ENCODE measurements around the gene OLFML2A.
A peak's percentile ranks its signal among the peaks of the same experiment; 100 is the strongest.

OLFML2A gene

DNA sequence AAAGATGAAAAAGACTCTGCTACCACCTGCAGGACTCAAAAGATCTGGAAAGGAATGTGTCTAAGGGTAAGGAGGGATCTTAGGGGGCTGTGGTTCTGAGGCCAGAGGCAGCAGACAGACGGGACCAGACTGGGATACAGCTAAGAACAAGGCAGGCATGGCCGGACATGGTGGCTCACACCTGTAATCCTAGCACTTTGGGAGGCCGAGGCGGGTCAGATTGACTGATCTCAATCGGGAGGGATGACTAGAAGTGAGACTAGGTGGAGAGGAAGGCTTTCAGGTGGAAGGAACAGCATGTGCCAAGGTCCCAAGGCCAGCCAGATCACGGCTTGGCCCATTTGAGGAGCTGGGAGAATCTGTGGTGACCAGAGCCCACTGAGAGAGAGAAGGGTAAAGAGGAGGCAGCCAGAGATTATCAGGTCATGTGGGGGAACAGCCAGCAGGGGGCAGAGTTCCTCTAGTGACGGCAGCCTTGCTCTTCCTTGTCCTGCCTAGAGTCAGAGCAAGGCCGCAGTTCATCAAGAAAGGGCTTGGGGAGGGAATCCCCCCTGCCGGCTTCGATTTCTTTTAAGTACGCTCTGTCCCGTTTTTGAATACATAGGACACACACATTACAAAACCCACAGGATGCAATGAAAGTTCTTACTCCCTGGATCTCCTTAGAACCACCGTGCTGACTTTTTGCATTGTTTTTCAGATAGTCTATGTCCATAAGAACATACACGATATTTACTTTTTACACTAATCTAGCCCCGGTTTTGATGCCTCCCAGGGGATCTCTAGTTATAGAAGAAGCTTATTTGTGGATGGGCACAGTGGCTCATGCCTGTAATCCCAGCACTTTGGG, 2.6 kb upstream of the OLFML2A start:
- Histone ChIP-seq H3K4me3 (ENCODE audit: insufficient read depth, low read depth, low read length) (no peak overlapping the region), H3K27ac (ENCODE audit: insufficient read depth, low read depth, low read length, poor library complexity, severe bottlenecking) (no peak overlapping the region), H3K4me1 (ENCODE audit: control insufficient read depth, insufficient read depth, low read length) (peaks cover 4% of the 10 kb centered on the region), H3K27me3 (ENCODE audit: control insufficient read depth, insufficient read depth, low read length, poor library complexity, severe bottlenecking) (peaks cover 26% of the 10 kb centered on the region), H3K9me3 (ENCODE audit: control insufficient read depth, low read length) (no peaks in the 10 kb centered on the region), H3K36me3 (ENCODE audit: control insufficient read depth, insufficient read depth, low read length) (no peaks in the 10 kb centered on the region)
- WGBS, 2 experiments, result 42 to 48% methylated on average over 15 of the region's 15 CpGs

DNA sequence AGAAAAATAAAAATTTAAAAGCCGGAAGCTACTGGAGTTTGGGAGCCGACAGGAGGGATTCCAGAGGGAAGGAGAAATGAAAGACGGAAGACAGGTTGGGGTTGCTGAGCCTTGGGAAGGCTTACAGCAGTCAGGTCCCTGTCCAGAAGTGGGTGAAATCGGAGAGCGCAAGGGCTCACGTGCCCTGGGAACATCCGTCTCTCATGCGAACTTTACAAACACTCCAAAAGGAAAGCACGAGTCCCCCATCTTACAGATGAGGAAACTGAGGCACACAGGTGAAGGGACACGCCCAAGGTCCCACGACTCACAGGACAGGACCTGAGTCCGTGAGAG, 347 bp upstream of the OLFML2A start:
- peak overlapping the region; percentile 53 for H3K4me3 ChIP-seq (ENCODE audit: insufficient read depth, low read depth, low read length)
- no peaks in the 10 kb centered on the region for H3K9me3 ChIP-seq (ENCODE audit: control insufficient read depth, low read length)
- 46 to 55% methylated on average over 12 of the region's 12 CpGs for WGBS, 2 experiments
- H3K27ac ChIP-seq (ENCODE audit: insufficient read depth, low read depth, low read length, poor library complexity, severe bottlenecking), result no peak overlapping the region
- no peaks in the 10 kb centered on the region for H3K36me3 ChIP-seq (ENCODE audit: control insufficient read depth, insufficient read depth, low read length)
- peaks cover 15% of the 10 kb centered on the region for H3K4me1 ChIP-seq (ENCODE audit: control insufficient read depth, insufficient read depth, low read length)
- H3K27me3 ChIP-seq (ENCODE audit: control insufficient read depth, insufficient read depth, low read length, poor library complexity, severe bottlenecking), result peaks cover 26% of the 10 kb centered on the region

DNA sequence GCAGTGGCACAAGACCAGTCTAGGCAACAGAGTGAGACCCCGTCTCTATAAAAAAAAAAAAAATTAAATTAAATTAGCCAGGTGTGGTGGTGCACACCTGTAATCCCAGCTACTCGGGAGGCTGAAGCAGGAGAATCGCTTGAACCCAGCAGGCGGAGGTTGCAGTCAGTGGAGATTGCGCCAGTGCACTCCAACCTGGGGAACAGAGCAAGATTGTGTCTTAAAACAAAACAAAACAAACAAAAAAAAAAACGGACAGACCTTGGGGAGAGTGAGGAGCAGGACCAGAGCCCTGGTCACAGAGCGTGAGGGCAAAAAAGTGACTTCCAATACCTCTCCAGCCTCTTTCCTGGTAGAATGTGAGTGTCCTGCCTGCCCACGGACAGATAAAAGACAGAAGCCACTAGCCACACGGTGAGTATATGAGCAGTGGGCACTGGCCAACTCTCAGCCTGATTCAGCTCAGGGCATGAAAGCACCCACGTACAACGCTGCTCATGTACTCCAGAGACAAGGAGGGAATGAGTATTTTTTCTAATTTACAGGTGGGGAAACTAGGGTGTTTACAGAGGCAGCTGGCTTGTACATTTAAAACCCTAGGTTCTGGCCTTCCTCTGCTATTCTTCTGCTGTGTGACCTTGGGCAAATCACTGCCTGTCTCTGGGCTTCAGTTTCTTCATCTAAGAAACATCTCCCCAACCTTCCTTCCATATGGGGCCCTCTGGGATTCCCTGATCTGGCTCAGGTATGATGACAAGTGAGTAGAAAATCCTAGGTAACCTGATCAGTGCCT, 1.8 kb downstream of the OLFML2A start:
- 87% methylated on average over 11 of the region's 11 CpGs for WGBS, 2 experiments
- Histone ChIP-seq H3K27me3 (ENCODE audit: control insufficient read depth, insufficient read depth, low read length, poor library complexity, severe bottlenecking) (peaks cover 26% of the 10 kb centered on the region), H3K4me3 (ENCODE audit: insufficient read depth, low read depth, low read length) (no peak overlapping the region), H3K9me3 (ENCODE audit: control insufficient read depth, low read length) (no peaks in the 10 kb centered on the region), H3K27ac (ENCODE audit: insufficient read depth, low read depth, low read length, poor library complexity, severe bottlenecking) (peak overlapping the region; percentile 38), H3K4me1 (ENCODE audit: control insufficient read depth, insufficient read depth, low read length) (peaks cover 15% of the 10 kb centered on the region), H3K36me3 (ENCODE audit: control insufficient read depth, insufficient read depth, low read length) (no peaks in the 10 kb centered on the region)

DNA sequence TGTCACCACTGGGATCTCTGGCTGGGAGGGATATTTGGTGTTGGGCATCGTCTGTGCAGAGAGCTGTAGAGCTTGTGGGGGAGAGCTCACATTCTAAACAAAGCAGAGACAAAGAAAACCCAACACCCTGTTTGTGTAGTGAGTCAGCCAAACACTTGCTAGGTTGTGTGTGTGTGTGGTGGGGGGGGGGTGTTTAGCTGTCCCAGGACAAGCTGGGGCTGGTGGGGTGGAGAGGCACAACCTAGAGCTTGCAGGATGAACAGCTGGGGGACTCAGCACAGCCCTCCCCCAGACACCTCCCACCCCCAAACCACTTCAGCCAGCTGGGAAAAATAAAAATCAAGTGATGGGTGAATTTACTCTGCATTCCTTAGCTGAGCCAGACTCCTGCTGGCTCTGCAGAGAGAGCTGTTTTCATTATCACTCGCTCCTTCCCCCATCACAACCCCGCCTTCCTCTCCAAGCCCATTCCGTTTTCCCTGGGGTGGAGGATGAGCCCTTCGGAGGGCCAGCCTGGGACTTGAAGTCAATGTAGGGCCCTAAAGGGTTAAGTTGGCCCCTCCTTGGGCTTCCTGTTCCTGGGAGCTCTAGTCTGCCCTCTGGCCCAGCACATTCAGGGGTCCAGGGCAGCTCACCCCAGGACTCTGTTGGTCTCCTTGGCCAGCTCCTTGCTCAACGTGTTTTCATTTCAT, 2.6 kb downstream of the OLFML2A start:
- Histone ChIP-seq H3K27ac (ENCODE audit: insufficient read depth, low read depth, low read length, poor library complexity, severe bottlenecking) (peak overlapping the region; percentile 38), H3K4me3 (ENCODE audit: insufficient read depth, low read depth, low read length) (no peak overlapping the region), H3K9me3 (ENCODE audit: control insufficient read depth, low read length) (no peaks in the 10 kb centered on the region), H3K4me1 (ENCODE audit: control insufficient read depth, insufficient read depth, low read length) (peaks cover 15% of the 10 kb centered on the region), H3K27me3 (ENCODE audit: control insufficient read depth, insufficient read depth, low read length, poor library complexity, severe bottlenecking) (peaks cover 26% of the 10 kb centered on the region), H3K36me3 (ENCODE audit: control insufficient read depth, insufficient read depth, low read length) (no peaks in the 10 kb centered on the region)
- WGBS, 2 experiments, result 7 to 10% methylated on average over 6 of the region's 6 CpGs

DNA sequence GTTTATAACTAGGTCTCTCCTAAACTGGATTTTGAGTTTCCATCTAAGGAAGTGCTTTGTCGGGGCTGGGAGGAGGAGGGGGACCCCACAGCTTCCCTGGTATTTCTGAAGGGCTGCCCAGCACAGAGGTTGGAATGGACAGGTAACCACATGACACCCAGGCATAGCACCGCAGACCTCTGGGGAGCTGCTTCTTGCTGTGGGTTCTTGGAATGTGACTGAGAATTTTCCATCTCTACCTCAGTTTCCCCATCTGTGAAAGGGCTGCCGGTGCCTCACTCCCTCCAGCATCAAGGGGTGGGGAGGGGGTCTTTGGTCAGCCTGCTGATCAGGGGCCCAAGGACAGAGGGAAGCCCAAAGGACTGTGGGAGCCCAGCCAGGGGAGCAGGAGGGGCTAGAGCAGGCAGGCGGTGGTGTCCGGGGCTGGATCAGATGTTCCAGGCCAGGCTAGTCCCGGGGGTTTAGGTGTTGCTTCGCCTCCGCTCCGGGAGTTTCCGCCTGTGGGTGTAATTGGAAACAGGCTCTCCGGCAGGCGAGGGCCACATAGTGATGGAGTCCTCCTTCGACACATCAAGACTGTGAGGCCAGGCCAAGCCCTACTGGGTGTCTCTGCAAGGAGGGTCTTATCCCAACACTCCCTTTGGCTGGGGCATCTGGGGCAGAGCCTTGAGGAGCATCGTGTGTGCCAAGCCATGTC, 3.3 kb downstream of the OLFML2A start:
- Histone ChIP-seq H3K4me3 (ENCODE audit: insufficient read depth, low read depth, low read length) (no peak overlapping the region), H3K36me3 (ENCODE audit: control insufficient read depth, insufficient read depth, low read length) (no peaks in the 10 kb centered on the region), H3K9me3 (ENCODE audit: control insufficient read depth, low read length) (no peaks in the 10 kb centered on the region), H3K4me1 (ENCODE audit: control insufficient read depth, insufficient read depth, low read length) (peaks cover 15% of the 10 kb centered on the region), H3K27me3 (ENCODE audit: control insufficient read depth, insufficient read depth, low read length, poor library complexity, severe bottlenecking) (peaks cover 26% of the 10 kb centered on the region), H3K27ac (ENCODE audit: insufficient read depth, low read depth, low read length, poor library complexity, severe bottlenecking) (no peak overlapping the region)
- WGBS, 2 experiments, result 82 to 83% methylated on average over 14 of the region's 14 CpGs

DNA sequence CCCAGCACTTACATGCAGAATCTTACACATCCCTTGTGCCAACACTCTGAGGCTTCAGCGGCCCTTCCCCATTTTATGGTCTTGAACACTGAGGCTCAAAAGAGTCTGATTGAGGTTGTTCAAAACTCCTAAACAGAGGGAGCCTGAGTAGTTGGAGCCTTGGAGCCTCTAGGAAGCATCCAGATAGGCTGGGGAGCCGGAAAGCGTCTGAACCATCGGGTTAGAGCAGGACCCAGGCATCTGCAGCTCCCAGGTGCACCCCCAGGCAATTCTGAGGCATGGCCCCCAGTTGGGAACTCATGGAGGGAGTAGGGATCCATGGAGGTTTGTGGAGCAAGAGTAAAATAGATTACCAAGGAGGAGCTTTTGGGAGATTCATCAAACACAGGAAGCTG, 3.8 kb downstream of the OLFML2A start:
- WGBS, 2 experiments, result 97% methylated on average over 4 of the region's 4 CpGs

DNA sequence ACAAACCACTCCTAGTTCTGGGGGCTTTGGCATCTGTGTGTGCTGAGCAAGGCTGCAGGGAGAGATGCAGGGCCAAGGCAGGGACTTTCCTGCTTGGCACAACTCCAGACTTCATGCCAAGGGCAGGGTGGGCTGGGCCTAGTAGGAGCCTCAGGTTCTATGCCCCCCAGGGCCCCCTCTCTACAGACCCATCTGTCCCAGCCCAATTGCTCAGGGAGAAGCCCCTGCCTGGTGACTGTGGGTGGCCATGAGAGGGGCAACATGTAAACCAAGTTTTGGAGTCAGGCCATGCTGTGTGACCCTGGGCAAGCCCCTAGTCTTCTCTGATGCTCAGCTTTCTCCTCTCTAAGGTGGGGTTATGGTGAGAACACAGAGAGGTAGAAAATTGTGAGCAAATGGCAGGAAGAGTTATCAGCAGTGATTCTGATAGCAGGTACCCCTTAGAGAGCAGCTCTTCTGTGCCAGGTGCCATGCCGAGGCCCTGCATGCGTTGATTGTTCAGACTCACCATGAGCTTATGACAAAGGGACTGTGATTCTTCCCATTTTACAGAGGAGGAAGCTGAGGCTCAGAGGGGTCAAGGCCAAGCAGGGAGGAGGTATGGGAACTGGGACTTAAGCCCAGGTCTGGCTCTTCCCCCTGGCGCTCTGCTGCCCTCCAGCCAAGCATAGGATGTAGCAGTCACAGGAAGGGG, 5.2 kb downstream of the OLFML2A start:
- Histone ChIP-seq H3K4me3 (ENCODE audit: insufficient read depth, low read depth, low read length) (no peak overlapping the region), H3K4me1 (ENCODE audit: control insufficient read depth, insufficient read depth, low read length) (peaks cover 15% of the 10 kb centered on the region), H3K27me3 (ENCODE audit: control insufficient read depth, insufficient read depth, low read length, poor library complexity, severe bottlenecking) (peaks cover 8% of the 10 kb centered on the region), H3K36me3 (ENCODE audit: control insufficient read depth, insufficient read depth, low read length) (no peaks in the 10 kb centered on the region), H3K9me3 (ENCODE audit: control insufficient read depth, low read length) (no peaks in the 10 kb centered on the region), H3K27ac (ENCODE audit: insufficient read depth, low read depth, low read length, poor library complexity, severe bottlenecking) (no peak overlapping the region)
- WGBS, 2 experiments, result 96 to 97% methylated on average over 3 of the region's 3 CpGs

More for the DNA sequence above, 3.8 kb downstream of the OLFML2A start:
- Histone ChIP-seq H3K27me3 (ENCODE audit: control insufficient read depth, insufficient read depth, low read length, poor library complexity, severe bottlenecking) (peaks cover 21% of the 10 kb centered on the region), H3K4me3 (ENCODE audit: insufficient read depth, low read depth, low read length) (no peak overlapping the region), H3K9me3 (ENCODE audit: control insufficient read depth, low read length) (no peaks in the 10 kb centered on the region), H3K27ac (ENCODE audit: insufficient read depth, low read depth, low read length, poor library complexity, severe bottlenecking) (no peak overlapping the region), H3K36me3 (ENCODE audit: control insufficient read depth, insufficient read depth, low read length) (no peaks in the 10 kb centered on the region), H3K4me1 (ENCODE audit: control insufficient read depth, insufficient read depth, low read length) (peaks cover 15% of the 10 kb centered on the region)

DNA sequence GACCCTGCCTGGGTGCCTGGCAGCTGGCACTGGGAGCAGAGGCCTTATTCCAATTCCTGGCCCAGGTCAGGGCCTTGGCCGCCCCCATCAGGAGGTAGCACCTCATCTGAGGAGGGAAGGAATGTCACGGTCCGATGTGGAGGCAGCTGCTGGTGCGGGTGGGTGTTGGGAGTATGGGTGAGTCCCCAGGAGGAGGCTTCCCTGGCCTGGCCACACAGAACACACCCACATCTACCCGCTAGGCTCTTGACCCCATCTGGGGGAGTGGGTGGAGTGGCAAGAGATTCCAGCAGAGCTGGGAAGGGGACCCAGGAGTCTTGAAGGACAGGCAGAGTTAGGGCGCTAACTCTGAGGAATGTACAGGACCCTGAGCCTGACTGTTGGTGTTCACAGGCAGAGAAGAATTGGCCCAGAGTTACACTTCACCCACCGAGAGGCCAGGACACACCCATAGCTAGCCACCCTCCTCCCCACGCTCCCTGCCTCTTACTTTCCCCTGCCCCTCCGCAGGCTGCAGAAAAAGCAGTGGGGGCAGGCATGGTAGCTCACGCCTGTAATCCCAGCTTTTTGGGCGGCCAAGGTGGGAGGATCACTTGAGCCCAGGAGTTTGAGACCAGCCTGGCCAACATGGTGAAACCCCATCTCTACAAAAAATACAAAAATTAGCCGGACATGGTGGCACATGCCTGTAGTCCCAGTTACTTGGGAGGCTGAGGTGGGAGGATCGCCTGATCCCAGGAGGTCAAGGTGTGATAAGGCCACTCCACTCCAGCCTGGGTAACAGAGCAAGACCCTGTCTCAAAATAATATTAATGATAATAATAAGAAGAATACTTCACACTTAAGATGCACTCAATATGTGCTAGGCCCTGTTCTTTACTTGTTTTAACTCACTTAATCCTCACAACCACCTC, 6.0 kb downstream of the OLFML2A start:
- Histone ChIP-seq H3K4me3 (ENCODE audit: insufficient read depth, low read depth, low read length) (no peak overlapping the region), H3K4me1 (ENCODE audit: control insufficient read depth, insufficient read depth, low read length) (peaks cover 15% of the 10 kb centered on the region), H3K9me3 (ENCODE audit: control insufficient read depth, low read length) (no peaks in the 10 kb centered on the region), H3K27me3 (ENCODE audit: control insufficient read depth, insufficient read depth, low read length, poor library complexity, severe bottlenecking) (no peaks in the 10 kb centered on the region), H3K27ac (ENCODE audit: insufficient read depth, low read depth, low read length, poor library complexity, severe bottlenecking) (no peak overlapping the region), H3K36me3 (ENCODE audit: control insufficient read depth, insufficient read depth, low read length) (no peaks in the 10 kb centered on the region)
- 87% methylated on average over 13 of the region's 13 CpGs for WGBS, 2 experiments

DNA sequence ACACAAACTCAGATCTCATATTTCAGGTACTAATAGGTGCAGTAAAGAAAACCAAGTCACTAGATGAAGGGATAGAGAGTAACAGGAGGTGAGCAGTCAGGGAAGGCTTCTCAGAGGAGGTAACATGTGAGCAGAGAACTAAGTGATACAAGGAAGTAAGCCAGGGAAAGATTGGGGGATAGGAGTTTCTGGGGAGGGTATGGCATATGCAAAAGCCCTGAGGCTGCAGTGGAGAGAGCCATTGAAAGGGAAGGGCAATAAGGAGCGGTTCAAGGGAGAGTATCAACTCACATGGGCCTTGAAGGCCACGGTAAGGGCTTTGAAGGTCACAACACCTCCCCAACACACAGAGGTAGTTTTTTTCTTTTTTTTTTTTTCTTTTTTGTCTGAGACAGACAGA, 6.9 kb downstream of the OLFML2A start:
- H3K4me1 ChIP-seq (ENCODE audit: control insufficient read depth, insufficient read depth, low read length), result peaks cover 15% of the 10 kb centered on the region
- H3K27me3 ChIP-seq (ENCODE audit: control insufficient read depth, insufficient read depth, low read length, poor library complexity, severe bottlenecking), result no peaks in the 10 kb centered on the region
- no peaks in the 10 kb centered on the region for H3K9me3 ChIP-seq (ENCODE audit: control insufficient read depth, low read length)
- H3K4me3 ChIP-seq (ENCODE audit: insufficient read depth, low read depth, low read length), result no peak overlapping the region
- 67 to 95% methylated on average over 1 to 2 of the region's 2 CpGs for WGBS, 2 experiments
- no peaks in the 10 kb centered on the region for H3K36me3 ChIP-seq (ENCODE audit: control insufficient read depth, insufficient read depth, low read length)
- H3K27ac ChIP-seq (ENCODE audit: insufficient read depth, low read depth, low read length, poor library complexity, severe bottlenecking), result no peak overlapping the region

Data from ectodermal cell (in vitro differentiated cells).